NCI-H2171 (cell line): ENCODE results near the gene MLST8.
"Not testable (repeated sequence)": the region's sequence is repeated elsewhere in the genome, so short reads cannot be mapped to it uniquely, and the experiment has no call there.

Experiments
- DNase-seq: peaks from one replicate; lab custom pipeline; 2025; lab: John Stamatoyannopoulos, UW

The MLST8 gene

DNA sequence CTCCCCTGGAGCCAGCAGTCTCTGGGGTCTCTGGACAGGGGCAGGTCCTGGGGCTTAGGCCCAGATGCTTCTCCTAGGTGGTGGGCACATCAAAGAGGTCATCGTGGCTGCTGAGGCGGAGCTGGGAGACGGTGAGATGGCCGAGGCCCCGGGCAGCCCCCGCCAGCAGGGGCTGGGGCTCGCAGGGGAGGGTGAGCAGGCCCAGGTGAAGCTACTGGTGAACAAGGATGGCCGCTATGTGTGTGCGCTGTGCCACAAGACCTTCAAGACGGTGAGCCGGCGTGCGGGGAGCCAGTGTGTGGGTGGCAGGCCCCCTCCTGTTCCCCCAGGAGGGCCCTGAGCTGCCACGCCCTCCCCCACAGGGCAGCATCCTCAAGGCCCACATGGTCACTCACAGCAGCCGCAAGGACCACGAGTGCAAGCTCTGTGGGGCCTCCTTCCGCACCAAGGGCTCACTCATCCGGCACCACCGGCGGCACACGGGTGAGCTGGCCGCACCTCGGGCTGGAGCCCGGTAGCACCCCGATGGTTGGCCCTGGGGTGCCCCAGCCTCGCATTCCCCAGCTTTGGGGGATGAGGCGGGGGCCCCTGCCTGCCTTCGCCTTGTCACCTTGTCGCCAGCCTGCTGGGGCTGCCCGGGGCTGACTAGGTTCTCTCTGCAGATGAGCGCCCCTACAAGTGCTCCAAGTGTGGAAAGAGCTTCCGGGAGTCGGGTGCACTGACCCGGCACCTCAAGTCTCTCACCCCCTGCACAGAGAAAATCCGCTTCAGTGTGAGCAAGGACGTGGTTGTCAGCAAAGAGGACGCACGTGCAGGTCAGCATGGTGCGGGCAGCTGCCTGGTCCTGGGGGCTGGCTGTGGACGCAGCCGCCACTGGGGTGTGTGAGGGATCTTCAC is 27.1 kb downstream of the MLST8 start:
- no peak for DNase-seq

DNA sequence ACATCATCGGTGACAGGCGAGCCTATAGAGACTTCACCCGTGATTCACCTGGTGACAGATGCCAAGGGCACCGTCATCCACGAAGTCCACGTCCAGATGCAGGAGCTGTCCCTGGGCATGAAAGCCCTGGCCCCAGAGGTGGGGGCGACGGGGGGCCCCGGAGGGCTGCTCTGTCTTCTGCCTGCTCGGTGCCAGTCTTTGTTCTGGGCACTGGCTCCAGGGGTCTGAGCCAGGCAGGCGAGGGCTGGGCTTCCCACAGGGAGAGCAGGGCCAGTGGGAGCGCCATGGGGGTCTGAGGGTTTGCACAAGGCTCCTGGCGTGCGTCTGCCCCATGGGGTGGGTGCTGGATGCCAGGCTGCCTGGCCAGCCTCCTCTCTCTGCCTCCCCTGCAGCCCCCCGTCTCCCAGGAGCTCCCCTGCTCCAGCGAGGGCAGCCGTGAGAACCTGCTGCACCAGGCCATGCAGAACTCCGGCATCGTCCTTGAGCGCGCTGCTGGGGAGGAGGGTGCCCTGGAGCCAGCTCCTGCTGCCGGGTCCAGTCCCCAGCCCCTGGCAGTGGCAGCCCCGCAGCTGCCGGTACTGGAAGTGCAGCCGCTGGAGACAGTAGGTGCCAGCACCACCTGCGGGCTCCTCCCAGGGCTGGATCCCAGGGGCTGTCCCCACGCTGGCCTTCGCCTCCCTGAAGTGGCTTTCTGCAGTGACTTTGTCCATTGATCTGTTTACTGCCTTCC is 28.0 kb downstream of the MLST8 start:
- DNase-seq, result no peak

DNA sequence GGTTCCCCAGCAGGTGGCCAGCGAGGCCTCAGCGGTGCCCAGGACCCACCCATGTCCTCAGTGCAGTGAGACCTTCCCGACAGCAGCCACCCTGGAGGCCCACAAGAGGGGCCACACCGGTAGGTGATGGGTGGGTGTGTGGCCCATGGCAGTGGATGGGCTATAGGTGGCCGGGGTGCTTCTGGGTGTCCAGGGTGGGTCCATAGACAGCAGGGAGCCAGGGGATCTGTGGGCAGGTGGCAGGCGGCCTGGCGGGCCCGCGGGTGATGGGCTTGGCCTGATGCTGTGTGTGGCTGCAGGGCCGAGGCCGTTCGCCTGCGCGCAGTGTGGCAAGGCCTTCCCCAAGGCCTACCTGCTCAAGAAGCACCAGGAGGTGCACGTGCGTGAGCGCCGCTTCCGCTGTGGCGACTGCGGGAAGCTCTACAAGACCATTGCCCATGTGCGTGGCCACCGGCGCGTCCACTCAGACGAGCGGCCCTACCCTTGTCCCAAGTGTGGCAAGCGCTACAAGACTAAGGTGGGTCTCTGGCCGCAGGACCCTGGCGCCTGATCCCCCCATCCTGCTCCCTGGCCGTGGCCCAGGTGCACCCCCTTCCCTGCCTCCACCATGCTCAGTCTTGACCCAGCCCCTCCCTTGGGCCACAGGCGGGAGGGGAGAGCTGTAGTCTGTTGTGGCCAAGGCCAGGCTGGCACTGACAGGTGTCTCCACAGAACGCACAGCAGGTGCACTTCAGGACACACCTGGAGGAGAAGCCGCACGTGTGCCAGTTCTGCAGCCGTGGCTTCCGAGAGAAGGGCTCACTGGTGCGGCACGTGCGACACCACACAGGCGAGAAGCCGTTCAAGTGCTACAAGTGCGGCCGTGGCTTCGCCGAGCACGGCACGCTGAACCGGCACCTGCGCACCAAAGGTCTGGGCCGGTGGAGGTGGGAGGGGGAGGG is 28.9 kb downstream of the MLST8 start:
- no peak for DNase-seq

DNA sequence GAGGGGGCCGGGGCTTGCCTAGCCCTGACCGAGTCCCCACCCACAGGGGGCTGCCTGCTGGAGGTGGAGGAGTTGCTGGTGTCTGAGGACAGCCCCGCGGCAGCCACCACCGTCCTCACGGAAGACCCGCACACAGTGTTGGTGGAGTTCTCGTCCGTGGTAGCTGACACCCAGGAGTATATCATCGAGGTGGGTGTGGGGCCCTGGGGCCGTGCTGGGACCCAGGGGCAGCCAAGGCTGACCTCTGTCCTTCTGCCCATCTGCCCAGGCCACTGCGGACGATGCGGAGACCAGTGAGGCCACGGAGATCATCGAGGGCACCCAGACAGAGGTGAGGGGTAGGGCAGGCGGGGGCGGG is 29.5 kb downstream of the MLST8 start:
- DNase-seq, result no peak

DNA sequence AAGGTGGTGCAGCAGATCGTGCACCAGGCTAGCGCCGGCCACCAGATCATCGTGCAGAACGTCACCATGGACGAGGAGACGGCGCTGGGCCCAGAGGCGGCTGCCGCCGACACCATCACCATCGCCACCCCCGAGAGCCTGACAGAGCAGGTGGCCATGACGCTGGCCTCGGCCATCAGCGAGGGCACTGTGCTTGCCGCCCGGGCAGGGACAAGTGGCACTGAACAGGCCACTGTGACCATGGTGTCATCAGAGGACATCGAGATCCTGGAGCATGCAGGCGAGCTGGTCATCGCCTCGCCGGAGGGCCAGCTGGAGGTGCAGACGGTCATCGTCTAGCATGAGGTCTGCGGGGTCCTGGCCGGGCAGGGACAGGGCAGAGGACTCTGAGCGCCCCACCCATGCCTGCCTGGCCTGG is 30.0 kb downstream of the MLST8 start:
- no peak for DNase-seq

DNA sequence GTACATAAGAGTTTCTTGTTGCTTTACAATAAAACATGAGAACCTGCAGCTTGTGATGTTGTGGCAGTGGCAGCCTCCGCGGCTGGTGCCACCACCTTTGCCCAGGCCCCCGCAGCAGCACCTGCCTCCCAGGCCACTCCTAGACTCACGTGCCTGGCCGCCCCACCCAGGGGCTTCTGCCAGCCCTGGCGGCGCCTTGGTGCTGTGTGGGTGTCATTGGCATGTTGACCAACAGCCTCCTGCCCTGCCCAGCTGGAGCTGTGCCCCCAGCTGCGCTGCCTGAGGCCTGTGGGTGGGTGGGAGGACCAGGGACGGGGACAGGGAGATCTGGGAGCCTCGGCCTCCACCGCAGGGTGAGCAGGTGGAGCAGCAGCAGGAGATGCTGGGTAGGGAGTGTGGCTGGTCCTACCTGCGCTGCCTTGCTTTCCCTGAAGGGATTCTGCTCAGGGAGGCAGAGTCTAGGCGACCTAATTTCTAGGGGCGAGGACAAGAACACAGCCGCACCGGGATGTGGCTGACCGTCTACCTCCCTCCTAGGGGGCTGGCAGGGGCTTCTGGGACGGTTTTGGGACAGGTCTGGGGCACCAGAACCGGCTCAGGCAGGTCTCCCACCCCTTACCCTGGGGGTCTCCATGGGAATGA is 30.6 kb downstream of the MLST8 start:
- no peak for DNase-seq

DNA sequence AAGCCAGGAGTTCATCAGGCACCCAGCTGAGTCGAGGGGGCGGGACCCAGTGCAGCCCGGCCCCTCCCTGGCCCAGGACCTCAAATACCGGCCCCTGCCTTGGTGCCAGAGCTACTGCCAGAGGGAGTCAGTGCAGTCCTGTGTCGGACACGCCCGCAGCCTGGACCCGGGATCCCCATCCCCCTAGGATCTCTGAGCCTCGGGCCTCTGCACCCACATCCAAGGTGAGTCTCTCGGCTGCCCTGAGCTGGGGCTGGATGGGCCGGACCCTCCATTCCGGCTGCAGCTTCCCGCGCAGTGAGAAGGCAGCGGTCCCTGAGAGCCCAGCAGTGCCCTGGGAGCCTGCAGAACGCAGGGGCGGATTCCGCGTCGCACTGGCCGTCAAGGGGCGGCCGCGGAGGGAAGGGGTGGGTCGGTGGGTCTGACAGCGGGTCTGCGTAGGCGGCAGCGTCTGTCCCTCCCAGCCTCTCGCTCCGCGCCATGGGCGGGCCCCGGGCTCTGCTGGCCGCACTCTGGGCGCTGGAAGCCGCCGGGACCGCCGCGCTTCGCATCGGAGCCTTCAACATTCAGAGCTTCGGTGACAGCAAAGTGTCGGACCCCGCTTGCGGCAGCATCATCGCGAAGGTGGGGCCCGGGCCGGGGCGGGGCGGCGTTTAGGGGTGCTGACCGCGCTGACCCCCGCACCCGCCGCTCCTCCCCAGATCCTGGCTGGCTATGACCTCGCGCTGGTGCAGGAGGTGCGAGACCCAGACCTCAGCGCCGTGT is 31.3 kb downstream of the MLST8 start, which contains the start of gene DNASE1L2:
DNASE1L2 (plus strand) TSS at position 108 of the 765 bp plus-strand sequence; CDS start at position 481, 373 bp downstream.
- no peak for DNase-seq

DNA sequence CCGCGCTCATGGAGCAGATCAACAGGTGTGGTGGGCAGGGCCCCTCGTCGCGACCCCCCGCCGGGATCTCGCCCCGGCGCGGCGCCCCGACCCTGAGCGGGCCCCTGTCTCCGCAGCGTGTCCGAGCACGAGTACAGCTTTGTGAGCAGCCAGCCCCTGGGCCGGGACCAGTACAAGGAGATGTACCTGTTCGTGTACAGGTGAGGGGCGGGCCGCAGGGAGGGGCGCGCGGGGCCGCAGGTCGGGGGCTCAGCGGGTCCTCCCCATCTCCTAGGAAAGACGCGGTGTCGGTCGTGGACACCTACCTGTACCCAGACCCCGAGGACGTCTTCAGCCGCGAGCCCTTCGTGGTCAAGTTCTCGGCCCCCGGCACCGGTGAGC is 31.8 kb downstream of the MLST8 start:
- no peak for DNase-seq

DNA sequence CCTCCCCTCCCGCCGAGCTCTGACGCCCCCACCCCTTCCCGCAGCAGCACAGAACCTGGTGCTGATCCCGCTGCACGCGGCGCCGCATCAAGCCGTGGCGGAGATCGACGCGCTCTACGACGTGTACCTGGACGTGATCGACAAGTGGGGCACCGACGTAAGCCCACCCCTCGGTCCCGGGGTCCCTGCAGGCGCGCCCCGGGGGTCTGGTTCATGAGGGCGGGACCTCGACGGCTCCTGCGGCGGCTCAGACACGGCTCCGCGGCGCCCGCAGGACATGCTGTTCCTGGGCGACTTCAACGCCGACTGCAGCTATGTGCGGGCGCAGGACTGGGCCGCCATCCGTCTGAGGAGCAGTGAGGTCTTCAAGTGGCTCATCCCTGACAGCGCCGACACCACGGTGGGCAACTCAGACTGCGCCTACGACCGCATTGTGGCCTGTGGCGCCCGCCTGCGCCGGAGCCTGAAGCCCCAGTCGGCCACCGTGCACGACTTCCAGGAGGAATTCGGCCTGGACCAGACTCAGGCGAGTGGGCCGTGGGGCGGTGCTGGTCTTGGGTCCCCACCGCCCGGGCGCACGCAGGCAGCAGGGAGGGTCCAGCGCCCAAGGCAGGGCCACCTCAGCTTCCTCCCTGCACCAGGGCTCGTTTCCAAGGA is 32.4 kb downstream of the MLST8 start:
- DNase-seq, result no peak

DNA sequence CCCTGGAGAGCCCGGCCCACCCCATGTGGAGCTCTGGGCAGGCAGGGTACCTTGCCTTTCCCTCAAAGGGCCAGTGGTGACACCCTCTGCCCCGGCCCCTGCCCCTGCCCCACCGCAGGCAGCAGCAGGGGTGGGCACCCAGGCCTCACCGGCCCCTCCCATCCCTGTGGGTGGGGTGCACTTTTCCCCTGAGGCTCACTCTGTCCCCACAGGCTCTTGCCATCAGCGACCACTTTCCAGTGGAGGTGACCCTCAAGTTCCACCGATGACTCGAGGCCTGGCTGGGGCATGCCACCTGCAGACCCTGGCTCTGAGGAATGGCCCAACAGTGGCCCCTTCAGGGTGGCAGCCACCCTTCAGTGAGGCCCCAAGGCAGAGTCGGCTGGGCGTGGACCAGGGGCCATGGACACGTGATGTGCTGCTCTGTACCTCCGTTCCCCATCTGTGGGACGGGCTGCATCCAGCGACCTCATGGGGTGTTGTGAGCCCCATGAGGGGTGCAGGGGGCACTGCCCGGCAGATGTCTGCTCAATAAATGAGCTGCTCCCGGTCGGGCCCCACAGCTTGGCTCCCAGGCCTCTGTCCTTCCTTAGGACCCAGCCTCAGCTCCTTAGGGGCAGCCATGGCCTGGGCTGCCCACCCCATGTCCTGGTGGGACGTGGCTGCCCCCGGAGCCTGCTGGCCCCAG is 33.0 kb downstream of the MLST8 start:
- DNase-seq, result no peak

DNA sequence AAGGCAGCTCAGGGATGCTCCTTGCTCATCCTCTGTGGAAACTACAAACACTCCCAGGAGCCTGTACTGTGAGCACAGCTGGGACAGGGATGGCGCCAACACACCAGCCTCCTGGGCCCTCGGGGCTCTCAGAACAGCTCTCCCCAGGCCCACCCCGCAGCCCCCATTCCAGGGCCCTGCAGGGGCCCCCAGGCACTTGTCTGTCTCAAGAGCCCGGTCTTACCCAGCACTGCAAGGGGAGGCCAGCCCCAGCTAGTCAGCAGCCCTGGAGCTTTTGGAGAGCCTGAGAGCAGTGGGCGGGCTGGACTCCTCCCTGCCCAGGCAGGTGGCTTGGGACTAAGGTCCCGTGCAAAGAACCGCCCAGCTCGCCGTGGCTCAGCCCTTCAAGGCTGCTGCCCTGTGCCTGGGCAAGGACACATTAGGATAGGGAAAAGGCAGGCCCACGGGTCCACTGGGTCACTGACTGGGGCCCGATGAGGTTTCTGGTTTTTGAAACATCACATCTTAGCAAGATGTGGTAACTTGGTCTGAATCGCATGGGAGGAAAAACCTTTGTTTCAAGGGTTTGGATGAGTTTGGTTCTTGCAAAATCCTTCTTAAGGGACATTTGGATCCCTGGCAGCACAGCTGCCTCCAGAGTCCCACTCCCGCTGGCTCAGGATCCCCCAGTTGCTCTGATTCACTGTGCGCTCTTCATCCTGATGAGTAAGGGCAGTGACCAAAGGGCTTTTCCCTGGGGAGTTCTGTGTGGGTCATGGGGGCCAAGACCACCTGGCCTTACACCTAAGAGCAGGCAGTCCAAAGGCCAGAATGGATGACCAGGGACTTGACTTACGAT is 33.8 kb downstream of the MLST8 start:
- no peak for DNase-seq

DNA sequence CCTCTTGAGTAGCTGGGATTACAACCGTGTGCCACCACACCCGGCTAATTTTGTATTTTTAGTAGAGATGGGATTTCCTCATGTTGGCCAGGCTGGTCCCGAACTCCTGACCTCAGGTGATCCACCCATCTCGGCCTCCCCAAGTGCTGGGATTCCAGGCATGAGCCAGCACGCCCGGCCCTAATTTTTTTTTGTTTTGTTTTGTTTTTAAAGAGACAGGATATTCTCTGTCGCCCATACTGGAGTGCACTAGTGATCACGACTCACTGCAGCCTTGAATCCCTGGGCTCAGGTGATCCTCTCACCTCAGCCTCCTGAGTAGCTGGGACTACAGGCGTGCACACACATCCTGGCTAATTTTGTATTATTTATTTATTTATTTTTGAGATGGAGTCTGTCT is 35.1 kb downstream of the MLST8 start:
- not testable (repeated sequence) for DNase-seq

DNA sequence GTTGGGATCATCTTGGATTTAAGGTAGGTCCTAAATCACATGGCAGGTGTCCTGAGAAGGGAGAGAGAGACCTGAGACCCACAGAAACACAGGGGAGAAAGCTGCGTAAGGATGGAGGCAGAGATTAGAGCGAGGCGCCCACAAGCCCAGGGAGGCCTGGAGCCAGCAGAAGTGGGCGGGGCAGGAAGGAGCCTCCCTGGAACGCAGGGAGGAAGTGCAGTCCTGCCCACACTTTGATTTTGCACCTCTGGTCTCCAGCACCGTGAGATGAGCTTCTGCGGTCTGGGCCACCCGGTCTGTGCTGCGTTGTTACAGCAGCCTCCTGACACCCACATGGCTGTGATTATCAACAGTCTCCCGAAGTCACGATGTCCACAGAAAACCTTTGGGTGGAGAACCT is 37.3 kb downstream of the MLST8 start:
- no peak for DNase-seq

DNA sequence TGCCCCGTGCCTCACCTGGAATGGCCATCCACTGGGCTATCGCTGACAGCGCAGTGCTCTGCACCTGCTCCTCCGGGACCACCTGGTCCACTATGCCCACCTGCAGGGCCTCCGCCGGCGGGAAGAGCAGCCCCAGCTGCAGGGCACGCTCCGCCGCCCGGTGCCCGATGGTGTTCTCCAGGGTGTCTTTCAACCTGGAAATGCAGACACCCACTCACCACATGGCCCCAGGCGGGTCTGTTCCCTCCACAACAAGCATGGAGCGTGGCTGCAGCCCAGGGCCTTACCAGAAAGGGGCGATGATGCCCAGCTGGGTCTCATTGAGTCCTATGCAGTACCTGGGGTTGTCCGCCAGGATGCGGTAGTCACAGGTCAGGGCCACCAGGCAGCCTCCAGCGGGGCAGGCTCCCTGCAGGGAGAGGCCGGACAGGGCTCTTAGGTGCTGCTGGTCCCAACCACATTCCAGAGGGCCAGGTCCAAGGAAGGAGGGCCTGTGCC is 37.8 kb downstream of the MLST8 start:
- no peak for DNase-seq

DNA sequence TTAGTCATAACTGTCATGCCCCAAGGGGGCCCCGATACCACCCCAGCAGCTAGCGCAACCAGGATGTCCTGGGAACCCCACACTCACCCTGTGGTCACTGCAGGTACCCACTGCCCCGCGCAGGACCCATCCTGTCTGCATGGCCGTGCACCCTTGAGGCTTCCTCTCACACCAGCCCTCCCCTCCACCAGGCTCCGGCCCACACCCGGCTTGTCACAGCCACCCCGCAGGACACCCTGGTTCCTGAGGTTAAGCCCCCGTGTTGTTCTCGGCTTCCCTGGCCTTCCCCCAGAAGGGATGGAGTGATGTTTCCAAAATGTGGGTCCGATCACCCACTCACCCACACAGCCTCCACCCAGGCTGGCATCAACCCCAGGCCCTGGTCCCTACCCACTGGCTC is 38.5 kb downstream of the MLST8 start:
- no peak for DNase-seq

DNA sequence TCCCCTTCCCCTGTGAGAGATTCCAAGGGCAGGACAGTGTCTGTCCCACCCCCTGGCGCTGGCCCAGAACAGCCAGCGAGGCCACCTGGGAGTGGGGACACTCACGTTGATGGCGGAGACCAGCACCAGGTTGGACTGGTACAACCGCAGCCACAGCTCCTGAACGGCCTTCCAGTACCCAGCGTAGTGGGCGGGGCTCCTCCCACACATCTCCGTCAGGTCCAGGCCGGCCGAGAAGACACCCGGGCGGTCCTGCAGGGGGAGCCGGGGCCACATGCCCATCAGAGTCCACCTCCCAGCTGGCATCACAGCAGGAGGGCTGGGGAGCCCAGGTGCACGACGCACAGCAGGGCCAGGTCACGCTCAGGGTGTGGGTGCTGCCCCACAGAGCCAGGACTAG is 39.0 kb downstream of the MLST8 start:
- DNase-seq, result no peak

DNA sequence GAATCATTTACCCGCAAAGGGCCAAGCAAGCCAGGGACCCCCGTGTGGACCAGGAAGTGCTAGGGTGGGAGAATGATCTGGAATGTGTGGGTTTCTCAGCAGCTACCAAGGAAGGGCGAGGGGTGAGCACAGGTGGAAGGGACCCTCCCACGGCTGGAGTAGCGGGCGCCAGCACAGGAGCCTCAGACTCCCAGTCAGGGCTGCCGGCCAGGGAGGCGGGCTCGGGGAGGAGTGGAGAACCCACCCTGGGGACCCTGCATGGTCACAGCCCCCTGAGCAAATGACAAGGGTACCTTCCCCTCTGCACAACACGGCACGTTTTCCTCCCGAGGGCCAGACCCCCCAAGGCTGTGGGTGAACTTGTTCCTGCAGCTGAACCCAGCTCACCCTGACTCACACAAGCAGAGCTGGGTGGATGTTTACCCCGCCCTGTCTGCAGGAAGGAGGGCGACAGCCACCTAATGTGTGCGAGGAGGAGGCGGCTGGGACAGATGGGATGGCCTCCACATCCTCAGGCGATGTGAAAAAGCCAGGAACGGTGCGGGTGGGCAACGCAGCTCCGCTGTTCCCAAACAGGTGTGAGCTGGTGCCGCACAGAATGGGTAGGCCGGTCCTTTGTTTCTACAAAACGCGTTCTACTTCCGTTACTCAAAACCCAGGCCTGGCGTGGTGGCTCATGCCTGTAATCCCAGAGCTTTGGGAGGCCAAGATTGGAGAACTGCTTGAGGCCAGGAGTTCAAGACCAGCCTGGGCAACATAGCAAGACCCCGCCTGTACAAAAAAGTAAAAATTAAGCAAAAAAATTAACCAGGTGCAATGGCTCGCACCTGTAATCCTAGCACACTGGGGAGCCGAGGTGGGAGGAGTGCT is 39.9 kb downstream of the MLST8 start:
- DNase-seq, result no peak
